ENCODE results near the gene SGK2.

The SGK2 gene

DNA sequence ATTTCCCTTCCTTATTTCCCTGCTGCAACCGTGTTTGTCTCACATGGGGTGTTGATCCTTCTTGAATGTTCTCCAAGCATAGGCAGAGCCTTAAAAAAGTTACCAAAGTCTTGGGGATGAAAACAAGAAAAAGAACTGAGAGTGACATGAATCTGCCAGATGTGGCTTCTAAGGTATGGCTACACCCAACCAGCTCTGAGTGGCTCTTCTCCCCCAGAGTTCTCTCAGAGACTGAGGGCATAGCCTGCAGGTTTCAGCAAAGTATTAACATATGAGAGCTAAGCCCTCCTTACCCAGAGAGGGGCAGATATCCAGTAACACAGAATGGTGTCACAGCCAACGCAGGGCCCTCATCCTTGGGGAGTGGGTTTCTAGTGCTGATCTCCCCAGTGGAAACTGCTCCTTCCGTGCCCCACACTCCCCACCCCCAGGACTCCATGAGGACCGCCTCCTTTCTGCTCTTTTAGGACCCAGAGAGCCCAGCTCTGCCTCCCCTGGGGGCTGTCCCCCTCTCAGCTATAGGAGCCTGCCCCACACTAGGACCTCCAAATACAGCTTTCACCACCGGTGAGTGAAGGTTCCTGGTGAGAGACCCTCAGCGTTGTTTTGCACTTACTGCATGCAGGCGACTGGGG, 23.3 kb upstream of the SGK2 start:
- no peak overlapping the region for H3K4me3 ChIP-seq (ENCODE audit: low read depth, low read length)
- TF ChIP-seq, protein P1, sequence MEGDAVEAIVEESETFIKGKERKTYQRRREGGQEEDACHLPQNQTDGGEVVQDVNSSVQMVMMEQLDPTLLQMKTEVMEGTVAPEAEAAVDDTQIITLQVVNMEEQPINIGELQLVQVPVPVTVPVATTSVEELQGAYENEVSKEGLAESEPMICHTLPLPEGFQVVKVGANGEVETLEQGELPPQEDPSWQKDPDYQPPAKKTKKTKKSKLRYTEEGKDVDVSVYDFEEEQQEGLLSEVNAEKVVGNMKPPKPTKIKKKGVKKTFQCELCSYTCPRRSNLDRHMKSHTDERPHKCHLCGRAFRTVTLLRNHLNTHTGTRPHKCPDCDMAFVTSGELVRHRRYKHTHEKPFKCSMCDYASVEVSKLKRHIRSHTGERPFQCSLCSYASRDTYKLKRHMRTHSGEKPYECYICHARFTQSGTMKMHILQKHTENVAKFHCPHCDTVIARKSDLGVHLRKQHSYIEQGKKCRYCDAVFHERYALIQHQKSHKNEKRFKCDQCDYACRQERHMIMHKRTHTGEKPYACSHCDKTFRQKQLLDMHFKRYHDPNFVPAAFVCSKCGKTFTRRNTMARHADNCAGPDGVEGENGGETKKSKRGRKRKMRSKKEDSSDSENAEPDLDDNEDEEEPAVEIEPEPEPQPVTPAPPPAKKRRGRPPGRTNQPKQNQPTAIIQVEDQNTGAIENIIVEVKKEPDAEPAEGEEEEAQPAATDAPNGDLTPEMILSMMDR (IDR thresholded peaks at IDR 0.05; ENCODE audit: borderline replicate concordance, insufficient read depth, low read depth, low read length): no peak

DNA sequence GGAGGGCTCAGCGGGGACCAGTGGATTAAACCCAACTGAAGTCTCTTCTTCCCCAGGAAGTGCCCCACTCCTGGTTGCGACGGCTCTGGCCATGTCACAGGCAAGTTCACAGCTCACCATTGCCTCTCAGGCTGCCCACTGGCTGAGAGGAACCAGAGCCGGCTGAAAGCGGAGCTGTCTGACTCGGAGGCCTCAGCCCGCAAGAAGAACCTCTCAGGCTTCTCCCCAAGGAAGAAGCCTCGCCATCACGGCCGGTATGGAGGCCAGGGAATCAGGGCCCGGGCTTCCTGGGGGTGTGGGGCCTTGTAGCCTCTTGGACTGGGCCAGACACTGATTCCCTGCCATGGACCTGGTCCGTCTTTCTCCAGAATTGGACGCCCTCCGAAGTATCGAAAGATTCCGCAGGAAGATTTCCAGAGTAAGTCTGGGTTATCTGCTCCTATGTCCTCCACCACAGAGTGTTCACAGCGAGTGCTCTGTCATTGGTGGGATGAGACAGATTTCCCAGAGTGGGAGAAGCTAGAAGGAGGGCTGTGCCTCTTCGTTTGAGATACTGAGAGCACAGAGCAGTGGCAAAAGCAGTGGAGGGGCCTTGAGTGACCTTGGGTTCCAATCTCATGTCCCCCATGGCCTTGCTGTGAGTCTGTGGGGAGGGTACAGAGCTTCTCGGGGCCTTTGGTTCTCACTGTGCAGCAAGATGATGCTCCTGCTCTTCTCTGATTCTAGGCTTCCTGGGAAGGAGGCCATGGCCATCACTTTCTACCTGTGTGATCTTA, 22.6 kb upstream of the SGK2 start:
- H3K4me3 ChIP-seq (ENCODE audit: low read depth, low read length): no peak overlapping the region
- TF ChIP-seq, protein P1 (IDR thresholded peaks at IDR 0.05; ENCODE audit: borderline replicate concordance, insufficient read depth, low read depth, low read length): no peak

GRCh38 chr20:43536817-43537440, 21.9 kb upstream of the SGK2 start:
- no peak overlapping the region for H3K4me3 ChIP-seq (ENCODE audit: low read depth, low read length)
- TF ChIP-seq, protein P1 (IDR thresholded peaks at IDR 0.05; ENCODE audit: borderline replicate concordance, insufficient read depth, low read depth, low read length): no peak

DNA sequence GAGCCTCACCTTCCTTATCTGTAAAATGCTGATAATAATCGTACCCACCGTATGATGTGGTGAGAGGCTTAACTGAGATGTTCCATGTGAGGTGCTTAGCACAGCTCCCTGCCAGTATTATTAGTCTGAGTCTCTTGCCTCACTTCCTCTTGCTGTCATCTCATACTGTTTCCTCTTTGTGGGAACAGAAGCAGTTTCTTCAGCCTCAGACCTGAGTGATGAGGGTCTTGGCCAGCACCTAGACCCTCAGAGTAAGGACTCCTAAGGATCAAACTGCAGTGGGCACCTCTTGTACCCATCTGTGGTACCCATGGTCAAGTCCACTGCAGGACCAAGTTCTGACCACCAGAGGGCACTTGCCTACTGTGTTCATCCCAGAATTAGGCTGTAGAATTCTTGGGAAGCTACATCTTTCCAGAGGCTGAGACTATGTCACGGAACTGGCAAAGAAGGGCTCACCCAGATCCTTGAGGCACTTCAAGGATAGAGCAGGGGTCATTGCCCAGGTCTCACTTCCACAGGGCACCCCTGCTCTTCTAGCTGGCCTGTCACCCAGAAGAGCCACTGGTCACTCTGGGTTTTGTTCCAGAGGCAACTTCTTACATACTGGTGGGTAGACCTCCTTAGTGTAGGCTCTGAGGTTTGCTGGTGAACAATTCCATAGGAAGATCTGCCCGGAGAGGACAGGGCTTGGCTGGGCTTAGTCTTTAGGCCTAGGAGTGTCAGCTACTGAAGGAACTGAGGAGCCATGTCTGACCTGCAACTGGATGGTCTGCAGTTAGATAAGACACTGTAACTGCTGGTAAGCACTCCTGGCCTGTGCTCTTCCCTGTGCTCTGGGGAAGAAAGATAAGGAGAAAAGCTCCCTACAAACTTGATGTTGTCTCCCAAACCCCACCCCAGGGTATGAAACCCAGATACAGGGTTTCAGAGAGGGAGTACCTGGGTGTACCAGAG, 20.6 kb upstream of the SGK2 start:
- TF ChIP-seq, protein P1 (IDR thresholded peaks at IDR 0.05; ENCODE audit: borderline replicate concordance, insufficient read depth, low read depth, low read length): peak; percentile 87
- H3K4me3 ChIP-seq (ENCODE audit: low read depth, low read length): no peak overlapping the region

DNA sequence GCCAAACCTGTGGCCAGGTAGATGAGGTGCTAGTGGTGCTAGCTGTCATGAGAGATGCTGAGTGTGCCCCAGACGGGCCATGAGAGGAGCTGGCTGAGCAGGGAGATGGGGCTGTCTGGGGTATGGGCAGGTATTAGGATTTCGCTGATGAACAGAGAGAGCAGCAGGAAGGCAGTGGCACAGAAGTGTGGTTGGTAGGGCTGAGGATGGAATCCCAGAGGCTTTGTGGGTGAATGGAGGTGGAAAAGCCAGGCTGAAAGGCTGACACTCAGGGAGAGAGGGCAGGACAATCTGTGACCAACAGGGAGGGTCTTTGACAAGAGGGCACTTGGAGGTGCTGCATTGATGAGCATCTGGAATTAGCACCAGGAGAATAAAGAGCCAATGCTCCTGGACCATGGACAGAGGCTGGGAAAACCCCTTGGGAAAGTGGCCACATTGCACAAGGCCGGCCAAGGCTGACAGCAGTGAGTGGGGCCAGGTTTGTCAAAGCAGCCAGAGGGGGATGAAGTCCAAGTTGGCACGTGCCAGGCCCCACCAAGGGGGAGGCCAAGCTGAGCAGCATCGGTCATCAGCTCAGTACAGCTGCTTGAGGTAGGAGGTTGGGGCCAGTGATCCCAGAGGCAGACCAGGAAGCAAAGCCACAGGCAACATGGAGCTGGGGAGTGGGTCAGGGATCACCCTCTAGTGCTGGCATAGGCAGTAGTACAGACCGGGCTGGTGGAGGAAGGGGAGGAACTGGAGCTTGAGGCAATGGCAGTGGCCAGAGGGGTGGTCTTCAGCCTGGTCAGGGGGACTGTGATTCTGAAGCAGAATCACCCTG, 19.7 kb upstream of the SGK2 start:
- TF ChIP-seq, protein P1 (IDR thresholded peaks at IDR 0.05; ENCODE audit: borderline replicate concordance, insufficient read depth, low read depth, low read length): no peak
- H3K4me3 ChIP-seq (ENCODE audit: low read depth, low read length): no peak overlapping the region
